ENCODE results near the gene CRTC1.
"Not testable (repeated sequence)": the region's sequence is repeated elsewhere in the genome, so short reads cannot be mapped to it uniquely, and the experiment has no call there.

CRTC1 gene

GRCh38 chr19:18704054-18704453 lies 20.6 kb downstream of the CRTC1 start:
- DNase-seq = no peak

- DNase-seq = no peak
Observed at GRCh38 chr19:18704971-18705370, 21.5 kb downstream of the CRTC1 start.

- DNase-seq = no peak
Observed at GRCh38 chr19:18708452-18709231, 25.2 kb downstream of the CRTC1 start.

- DNase-seq = no peak
Observed at GRCh38 chr19:18709546-18709945, 26.1 kb downstream of the CRTC1 start.

GRCh38 chr19:18710186-18710585 lies 26.7 kb downstream of the CRTC1 start:
- DNase-seq = no peak

- DNase-seq = peak; percentile 30
Observed at GRCh38 chr19:18710996-18711751, 27.7 kb downstream of the CRTC1 start.

GRCh38 chr19:18711893-18712292 lies 28.4 kb downstream of the CRTC1 start:
- DNase-seq = no peak

- DNase-seq = peak; percentile 32
Observed at GRCh38 chr19:18712981-18713380, 29.5 kb downstream of the CRTC1 start.

- DNase-seq = no peak
Observed at GRCh38 chr19:18713550-18714117, 30.2 kb downstream of the CRTC1 start.

- no peak for DNase-seq
Observed at GRCh38 chr19:18715416-18715815, 31.9 kb downstream of the CRTC1 start.

- DNase-seq = no peak
Observed at GRCh38 chr19:18716857-18717256, 33.4 kb downstream of the CRTC1 start.

- DNase-seq = no peak
Observed at GRCh38 chr19:18717601-18718000, 34.1 kb downstream of the CRTC1 start.

GRCh38 chr19:18718015-18718526 lies 34.6 kb downstream of the CRTC1 start:
- DNase-seq = no peak

- DNase-seq = no peak
Observed at GRCh38 chr19:18718846-18719458, 35.5 kb downstream of the CRTC1 start.

GRCh38 chr19:18719541-18719940 lies 36.1 kb downstream of the CRTC1 start:
- no peak for DNase-seq

- no peak for DNase-seq
Observed at GRCh38 chr19:18723871-18724377, 40.4 kb downstream of the CRTC1 start.

- no peak for DNase-seq
Observed at GRCh38 chr19:18725841-18726770, 42.6 kb downstream of the CRTC1 start.

- no peak for DNase-seq
Observed at GRCh38 chr19:18726846-18727245, 43.4 kb downstream of the CRTC1 start.

GRCh38 chr19:18727602-18728001 lies 44.1 kb downstream of the CRTC1 start:
- not testable (repeated sequence) for DNase-seq

- no peak for DNase-seq
Observed at GRCh38 chr19:18729933-18730530, 46.6 kb downstream of the CRTC1 start.

- no peak for DNase-seq
Observed at GRCh38 chr19:18730885-18731513, 47.5 kb downstream of the CRTC1 start.

Data from fibroblast of skin of right quadriceps (primary cell).